Fibroblast of pulmonary artery (primary cell): ENCODE measurements around the gene GALE.
"Not testable (repeated sequence)": the region's sequence is repeated elsewhere in the genome, so short reads cannot be mapped to it uniquely, and the experiment has no call there.

Experiments
- DNase-seq: peaks from one replicate; pipeline ENCODE4 v3.0.0-alpha.2; 2010; ENCODE audit warnings: low read depth
- H3K4me3 ChIP-seq: replicated peaks from 2 replicates; pipeline ENCODE4 v1.5.1; 2011; ENCODE audit warnings: low read depth, mild to moderate bottlenecking, control low read depth, low read length, moderate library complexity
- CTCF ChIP-seq: IDR thresholded peaks from 2 replicates; pipeline ENCODE4 v1.5.1; 2011; ENCODE audit warnings: mild to moderate bottlenecking, control low read depth, low read length, inconsistent platforms; ENCODE audit errors: missing control alignments

The GALE gene

GRCh38 chr1:23800400-23801337 lies at the start of gene GALE:
Gene GALE, minus strand, starts transcription at chr1:23800754. Its CDS starts 1,747 bp downstream, at chr1:23799007.
- peak within 1 kb of the TSS; percentile 77 for H3K4me3 ChIP-seq
- no peak for TF ChIP-seq CTCF
- peak; percentile 95 for DNase-seq

DNA sequence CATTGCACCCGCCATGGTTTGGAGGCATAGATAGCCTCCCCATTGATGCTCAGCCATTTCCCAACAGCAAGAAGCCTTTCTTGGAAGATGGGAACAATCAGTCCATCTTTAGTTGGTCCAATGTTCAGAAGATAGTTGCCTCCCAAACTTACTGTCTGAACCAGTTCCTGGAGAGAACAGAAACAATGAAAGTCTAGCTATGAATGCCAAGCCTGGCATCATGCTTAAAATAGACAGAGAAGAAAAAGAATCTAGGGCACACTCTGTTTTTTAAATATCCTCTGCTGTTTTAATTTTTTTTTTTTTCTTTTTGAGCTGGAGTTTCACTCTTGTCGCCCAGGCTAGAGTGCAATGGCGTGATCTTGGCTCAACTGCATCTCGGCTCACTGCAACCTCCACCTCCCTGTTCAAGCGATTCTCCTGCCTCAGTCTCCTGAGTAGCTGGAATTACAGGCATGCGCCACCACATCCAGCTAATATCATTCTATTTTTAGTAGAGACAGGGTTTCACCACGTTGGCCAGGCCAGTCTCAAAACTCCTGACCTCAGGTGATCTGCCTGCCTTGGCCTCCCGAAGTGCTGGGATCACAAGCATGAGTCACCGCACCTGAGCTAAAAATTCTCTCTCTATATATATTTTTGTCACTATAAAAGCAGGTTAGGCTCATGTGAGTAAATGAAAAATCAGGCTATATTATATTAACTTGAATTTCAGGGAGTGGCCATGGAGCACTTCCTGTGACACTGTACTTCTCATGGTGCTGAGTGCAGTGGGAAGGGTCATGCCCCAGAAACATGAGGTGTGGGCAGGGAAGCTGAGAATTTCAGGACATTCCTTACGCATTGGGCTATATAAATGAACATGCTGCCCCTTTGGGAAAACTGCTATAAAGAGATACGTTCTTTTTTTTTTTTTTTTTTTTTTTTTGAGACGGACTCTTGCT lies 48.4 kb upstream of the GALE start:
- DNase-seq, result no peak
- H3K4me3 ChIP-seq, result no peak overlapping the region

GRCh38 chr1:23847482-23848095 lies 47.0 kb upstream of the GALE start:
- not testable (repeated sequence) for DNase-seq, H3K4me3 ChIP-seq

More for the DNA sequence above, 48.4 kb upstream of the GALE start:
- no peak for TF ChIP-seq CTCF

- no peak for TF ChIP-seq CTCF
- no peak overlapping the region for H3K4me3 ChIP-seq
- no peak for DNase-seq
Observed at GRCh38 chr1:23845163-23845562, 44.6 kb upstream of the GALE start.

- no peak for TF ChIP-seq CTCF
- no peak overlapping the region for H3K4me3 ChIP-seq
- no peak for DNase-seq
Observed at GRCh38 chr1:23843644-23844043, 43.1 kb upstream of the GALE start.

- peak overlapping the region; percentile 38 for H3K4me3 ChIP-seq
- peak; percentile 52 for DNase-seq
- TF ChIP-seq CTCF, result no peak
Observed at GRCh38 chr1:23838401-23838866, 37.9 kb upstream of the GALE start.
